NB4 (cell line): Measurements from ENCODE around the gene SERPINA1.

Source experiments
- DNase-seq: peaks from one replicate; pipeline ENCODE4 v3.0.0; 2010; ENCODE audit warnings: low read depth
- H3K4me3 ChIP-seq: one replicate; pipeline ENCODE4 v1.5.1; 2011; ENCODE audit warnings: mild to moderate bottlenecking, low read depth, low read length, moderate library complexity
- MYC ChIP-seq: IDR thresholded peaks from 2 replicates; pipeline ENCODE4 v1.6.1; 2011; ENCODE audit warnings: low read depth, low read length
- POLR2A ChIP-seq: IDR thresholded peaks from 2 replicates; pipeline ENCODE4 v1.6.1; 2011; ENCODE audit warnings: mild to moderate bottlenecking; ENCODE audit not compliant: insufficient read length; ENCODE audit errors: extremely low read depth
- TF ChIP-seq, protein P1 (sequence below): IDR thresholded peaks from 2 replicates; pipeline ENCODE4 v1.6.1; 2011; ENCODE audit warnings: low read depth, low read length
- TF ChIP-seq, protein P2 (sequence below): IDR thresholded peaks from one replicate; pipeline ENCODE4 v1.5.1; 2012; ENCODE audit warnings: low read depth, low read length

Gene SERPINA1

DNA sequence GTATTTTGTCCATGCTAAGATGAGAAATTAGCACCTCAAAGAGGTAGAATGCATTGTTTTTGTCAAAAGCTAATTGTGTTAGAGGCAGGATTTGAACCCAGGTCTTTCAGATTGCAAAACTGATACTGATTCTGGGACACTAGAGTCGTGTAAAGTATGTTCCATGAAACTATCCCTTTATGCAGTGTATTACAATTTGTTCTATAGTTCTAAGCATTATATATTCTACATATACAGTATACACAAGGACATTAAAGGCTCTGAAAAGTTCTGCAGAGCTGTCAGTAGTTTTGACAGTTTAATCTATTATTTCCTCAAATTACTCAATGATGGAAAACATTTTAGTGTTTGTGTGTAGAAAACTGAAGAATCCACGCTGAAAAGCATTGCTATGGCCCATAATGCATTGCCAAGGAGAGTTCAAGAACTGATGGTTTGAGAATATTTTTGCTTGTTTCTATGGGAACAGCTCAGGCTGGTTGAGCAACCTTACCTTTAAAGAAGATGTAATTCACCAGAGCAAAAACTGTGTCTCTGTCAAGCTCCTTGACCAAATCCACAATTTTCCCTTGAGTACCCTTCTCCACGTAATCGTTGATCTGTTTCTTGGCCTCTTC is 6.2 kb downstream of the SERPINA1 start:
- TF ChIP-seq, protein P1, sequence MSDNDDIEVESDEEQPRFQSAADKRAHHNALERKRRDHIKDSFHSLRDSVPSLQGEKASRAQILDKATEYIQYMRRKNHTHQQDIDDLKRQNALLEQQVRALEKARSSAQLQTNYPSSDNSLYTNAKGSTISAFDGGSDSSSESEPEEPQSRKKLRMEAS: no peak
- no peak for TF ChIP-seq MYC
- TF ChIP-seq, protein P2, sequence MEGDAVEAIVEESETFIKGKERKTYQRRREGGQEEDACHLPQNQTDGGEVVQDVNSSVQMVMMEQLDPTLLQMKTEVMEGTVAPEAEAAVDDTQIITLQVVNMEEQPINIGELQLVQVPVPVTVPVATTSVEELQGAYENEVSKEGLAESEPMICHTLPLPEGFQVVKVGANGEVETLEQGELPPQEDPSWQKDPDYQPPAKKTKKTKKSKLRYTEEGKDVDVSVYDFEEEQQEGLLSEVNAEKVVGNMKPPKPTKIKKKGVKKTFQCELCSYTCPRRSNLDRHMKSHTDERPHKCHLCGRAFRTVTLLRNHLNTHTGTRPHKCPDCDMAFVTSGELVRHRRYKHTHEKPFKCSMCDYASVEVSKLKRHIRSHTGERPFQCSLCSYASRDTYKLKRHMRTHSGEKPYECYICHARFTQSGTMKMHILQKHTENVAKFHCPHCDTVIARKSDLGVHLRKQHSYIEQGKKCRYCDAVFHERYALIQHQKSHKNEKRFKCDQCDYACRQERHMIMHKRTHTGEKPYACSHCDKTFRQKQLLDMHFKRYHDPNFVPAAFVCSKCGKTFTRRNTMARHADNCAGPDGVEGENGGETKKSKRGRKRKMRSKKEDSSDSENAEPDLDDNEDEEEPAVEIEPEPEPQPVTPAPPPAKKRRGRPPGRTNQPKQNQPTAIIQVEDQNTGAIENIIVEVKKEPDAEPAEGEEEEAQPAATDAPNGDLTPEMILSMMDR: no peak
- TF ChIP-seq POLR2A: no peak
- no peak overlapping the region for H3K4me3 ChIP-seq
- DNase-seq: no peak

DNA sequence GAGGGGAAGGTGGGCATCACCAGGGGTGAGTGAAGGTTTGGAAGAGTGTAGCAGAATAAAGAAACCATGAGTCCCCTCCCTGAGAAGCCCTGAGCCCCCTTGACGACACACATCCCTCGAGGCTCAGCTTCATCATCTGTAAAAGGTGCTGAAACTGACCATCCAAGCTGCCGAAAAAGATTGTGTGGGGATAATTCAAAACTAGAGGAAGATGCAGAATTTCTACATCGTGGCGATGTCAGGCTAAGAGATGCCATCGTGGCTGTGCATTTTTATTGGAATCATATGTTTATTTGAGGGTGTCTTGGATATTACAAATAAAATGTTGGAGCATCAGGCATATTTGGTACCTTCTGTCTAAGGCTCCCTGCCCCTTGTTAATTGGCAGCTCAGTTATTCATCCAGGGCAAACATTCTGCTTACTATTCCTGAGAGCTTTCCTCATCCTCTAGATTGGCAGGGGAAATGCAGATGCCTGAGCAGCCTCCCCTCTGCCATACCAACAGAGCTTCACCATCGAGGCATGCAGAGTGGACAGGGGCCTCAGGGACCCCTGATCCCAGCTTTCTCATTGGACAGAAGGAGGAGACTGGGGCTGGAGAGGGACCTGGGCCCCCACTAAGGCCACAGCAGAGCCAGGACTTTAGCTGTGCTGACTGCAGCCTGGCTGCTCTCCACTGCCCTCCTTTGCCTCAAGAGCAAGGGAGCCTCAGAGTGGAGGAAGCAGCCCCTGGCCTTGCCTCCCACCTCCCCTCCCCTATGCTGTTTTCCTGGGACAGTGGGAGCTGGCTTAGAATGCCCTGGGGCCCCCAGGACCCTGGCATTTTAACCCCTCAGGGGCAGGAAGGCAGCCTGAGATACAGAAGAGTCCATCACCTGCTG is 7.0 kb downstream of the SERPINA1 start:
- DNase-seq: no peak
- TF ChIP-seq, protein P2: no peak
- TF ChIP-seq MYC: no peak
- TF ChIP-seq POLR2A: no peak
- TF ChIP-seq, protein P1: no peak
- H3K4me3 ChIP-seq: no peak overlapping the region

DNA sequence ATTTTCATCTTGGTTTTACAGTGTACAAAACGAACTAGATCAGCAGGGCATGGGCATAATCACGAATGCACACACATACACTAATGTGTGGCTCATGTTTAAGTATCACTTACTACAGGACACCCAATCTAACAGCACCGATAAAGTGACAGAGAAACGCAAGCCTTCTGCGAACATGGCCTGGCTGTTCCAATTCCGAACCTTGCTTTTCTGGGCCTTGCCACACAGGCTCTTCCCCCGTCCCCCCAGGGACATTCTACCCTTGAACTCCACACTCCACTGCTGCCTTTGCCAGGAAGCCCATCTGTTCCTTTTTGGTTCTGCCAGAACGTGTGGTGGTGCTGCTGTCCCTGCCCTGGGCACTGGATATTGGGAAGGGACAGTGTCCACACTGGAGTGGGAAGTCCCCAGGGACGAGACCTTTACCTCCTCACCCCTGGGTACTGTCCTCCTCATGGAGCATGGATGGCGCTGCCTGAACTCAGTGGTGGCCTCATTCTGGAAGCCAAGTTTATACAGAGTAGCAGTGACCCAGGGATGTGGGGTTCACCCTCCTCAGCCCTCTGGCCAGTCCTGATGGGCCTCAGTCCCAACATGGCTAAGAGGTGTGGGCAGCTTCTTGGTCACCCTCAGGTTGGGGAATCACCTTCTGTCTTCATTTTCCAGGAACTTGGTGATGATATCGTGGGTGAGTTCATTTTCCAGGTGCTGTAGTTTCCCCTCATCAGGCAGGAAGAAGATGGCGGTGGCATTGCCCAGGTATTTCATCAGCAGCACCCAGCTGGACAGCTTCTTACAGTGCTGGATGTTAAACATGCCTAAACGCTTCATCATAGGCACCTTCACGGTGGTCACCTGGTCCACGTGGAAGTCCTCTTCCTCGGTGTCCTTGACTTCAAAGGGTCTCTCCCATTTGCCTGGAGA is 7.9 kb downstream of the SERPINA1 start:
- no peak for DNase-seq
- no peak overlapping the region for H3K4me3 ChIP-seq
- no peak for TF ChIP-seq POLR2A
- no peak for TF ChIP-seq MYC
- TF ChIP-seq, protein P1: no peak
- TF ChIP-seq, protein P2: no peak

DNA sequence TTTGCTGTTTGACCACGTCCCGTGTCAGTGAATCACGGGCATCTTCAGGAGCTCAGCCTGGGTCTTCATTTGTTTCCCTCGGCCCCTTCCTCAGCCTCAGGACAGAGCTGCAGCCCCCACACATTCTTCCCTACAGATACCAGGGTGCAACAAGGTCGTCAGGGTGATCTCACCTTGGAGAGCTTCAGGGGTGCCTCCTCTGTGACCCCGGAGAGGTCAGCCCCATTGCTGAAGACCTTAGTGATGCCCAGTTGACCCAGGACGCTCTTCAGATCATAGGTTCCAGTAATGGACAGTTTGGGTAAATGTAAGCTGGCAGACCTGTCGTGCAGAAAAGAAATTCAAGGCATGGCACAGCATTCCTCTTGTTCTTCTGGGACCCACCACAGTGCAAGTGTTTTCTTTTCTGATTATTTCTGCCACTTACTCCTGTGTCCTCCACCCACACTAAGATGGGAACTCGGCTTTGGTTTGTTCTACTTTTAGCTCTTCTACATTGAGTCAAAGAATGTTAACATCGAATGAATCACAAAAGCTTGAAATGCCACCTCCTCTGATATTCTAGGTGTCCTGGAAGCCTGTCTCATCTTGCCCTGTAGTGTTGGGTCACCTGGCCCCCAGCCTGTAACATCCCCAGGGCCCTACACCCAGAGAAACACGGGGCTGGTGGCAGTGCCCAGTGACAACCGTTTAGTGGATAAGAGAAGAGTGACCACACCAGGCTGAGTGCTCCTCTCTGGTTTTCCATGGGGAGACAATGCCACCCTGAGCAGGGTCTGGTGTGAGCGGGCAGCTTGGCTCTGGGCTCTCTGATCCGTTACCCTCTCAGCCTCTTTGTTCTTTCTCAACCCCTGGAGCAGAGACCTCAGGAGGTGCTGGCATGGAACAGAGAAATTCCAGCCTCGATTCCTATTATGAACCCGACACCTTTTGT is 8.8 kb downstream of the SERPINA1 start:
- TF ChIP-seq, protein P1: no peak
- TF ChIP-seq, protein P2: no peak
- TF ChIP-seq POLR2A: no peak
- TF ChIP-seq MYC: no peak
- H3K4me3 ChIP-seq: no peak overlapping the region
- no peak for DNase-seq
